ENCODE results near the gene NUDC.
"Not testable (repeated sequence)": the region's sequence is repeated elsewhere in the genome, so short reads cannot be mapped to it uniquely, and the experiment has no call there.

The NUDC gene

DNA sequence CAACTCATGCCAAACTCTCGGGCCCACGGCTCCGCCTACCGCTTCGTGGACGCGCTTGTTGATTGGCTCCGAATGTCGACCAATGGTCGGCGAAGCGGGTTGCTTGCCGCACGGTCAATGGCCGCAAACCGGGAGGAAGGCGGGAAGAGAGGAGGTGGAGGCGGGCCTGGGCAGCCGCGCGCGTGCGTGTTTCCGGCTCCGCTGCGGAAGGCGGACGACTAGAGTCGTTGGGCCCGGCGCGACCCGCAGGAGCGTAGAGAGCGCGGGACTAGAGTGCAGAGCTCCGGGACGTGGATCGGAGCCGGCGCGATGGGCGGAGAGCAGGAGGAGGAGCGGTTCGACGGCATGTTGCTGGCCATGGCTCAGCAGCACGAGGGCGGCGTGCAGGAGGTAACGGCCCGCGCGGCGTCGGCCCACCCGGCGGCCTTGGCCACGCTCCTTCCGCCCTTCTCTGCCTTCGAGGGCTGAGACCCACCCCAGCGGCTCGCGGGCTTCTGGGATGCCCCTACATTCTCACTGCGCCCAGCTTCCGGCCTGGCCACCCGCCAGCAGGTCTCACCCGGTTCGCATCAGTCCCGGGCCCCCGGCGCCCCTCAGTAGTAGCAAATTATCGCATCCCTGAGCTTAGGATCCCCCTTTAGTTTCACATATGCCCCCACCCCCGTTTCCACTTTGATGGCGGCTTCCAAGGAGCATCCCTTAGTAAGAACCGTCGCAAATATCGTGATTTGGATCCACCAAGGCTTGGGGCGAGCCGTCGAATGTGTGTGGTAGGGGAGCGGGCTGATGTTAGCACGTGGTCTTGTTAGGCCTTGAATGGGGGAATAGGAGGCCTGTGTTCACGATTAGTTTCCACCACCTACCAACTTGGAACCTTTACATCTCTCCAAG, at the start of gene NUDC:
NUDC (plus strand) TSS at position 204 of the 891 bp plus-strand sequence; CDS start at position 310, 106 bp downstream.
- DNase-seq = peak; percentile 95

DNA sequence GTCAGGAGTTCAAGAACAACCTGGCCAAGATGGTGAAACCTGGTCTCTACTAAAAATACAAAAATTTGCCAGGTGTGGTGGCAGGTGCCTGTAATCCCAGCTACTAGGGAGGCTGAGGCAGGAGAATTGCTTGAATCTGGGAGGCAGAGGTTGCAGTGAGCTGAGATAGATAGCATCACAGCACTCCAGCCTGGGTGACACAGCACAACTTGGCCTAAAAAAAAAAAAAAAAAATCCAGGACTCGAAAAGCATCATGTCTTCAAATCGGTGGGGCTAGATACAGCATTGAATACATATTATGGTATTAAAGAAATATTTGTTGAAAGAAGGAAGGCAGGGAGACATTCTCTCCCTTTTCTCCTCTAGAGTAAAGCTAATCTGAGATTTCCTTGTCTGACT, 48.4 kb upstream of the NUDC start:
- DNase-seq = not testable (repeated sequence)

DNA sequence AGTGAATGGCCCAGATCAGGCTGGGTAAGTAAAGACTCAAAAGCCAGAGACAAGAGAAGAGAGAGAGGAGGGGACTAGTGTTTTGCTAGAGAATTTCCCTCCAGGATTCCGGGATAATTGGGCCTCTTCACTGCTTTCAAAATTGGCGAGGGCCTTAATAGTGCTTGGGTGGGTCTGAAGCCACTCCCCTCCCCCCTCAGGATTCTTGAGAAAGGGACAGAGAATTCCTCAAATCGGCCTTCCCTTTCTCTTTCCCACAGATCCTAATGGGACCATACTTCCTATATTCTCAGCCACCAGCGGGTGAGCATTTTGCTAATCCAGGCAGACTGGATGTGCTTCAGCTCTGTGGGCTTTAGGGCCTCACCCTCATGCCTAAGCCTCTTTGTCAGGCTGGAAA, 46.6 kb upstream of the NUDC start:
- DNase-seq = no peak

DNA sequence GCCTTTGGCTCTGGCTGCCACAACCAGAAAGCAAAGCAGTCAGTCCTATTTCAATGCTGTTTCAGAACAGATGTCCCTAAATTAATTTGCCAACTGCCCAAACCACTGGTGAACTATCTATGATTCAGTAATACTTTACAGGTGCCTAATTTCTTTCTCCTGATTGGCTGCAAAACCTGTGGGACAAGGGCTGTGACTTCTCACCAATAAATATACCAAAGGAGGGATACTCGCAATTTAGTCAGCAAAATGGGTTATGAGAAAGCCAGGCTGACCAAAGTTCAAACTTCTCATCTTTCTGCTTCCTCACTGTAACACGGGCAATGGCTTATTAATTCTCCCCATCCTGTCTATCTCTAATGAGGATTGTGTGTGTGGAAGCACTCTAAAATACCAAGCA, 44.2 kb upstream of the NUDC start:
- DNase-seq = no peak

DNA sequence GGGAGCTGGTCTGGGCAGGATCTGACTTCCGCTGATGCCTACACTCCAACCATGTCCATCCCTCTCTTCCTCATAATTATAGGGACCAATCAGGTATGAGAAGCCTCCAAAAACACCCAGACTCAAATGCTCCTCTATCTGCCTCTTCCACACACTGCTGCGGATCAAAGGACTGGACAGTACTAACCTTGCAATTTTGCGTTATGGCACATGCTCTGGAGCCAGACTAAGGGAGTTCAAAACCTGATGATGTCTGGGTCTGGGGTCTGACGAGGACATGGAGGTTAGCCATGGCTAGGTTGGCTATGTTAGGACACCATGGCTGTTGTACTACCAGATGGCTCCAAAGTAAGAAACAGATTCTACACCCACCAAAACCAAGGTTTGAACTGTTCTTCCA, 41.8 kb upstream of the NUDC start:
- no peak for DNase-seq

DNA sequence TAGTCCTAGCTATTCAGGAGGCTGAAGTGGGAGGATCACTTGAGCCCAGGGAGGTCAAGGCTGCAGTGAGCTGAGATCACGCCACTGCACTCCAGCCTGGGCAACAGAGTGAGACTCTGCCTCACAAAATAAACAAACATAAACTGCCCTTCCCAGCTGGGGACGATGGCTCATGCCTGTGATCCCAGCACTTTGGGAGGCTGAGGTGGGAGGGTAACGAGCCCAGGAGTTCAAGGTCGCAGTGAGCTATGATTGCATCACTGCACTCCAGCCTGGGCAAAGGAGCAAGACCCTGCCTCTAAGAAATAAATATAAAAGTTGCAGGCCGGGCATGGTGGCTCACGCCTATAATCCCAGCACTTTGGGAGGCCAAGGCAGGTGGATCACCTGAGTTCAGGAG, 39.9 kb upstream of the NUDC start:
- not testable (repeated sequence) for DNase-seq

DNA sequence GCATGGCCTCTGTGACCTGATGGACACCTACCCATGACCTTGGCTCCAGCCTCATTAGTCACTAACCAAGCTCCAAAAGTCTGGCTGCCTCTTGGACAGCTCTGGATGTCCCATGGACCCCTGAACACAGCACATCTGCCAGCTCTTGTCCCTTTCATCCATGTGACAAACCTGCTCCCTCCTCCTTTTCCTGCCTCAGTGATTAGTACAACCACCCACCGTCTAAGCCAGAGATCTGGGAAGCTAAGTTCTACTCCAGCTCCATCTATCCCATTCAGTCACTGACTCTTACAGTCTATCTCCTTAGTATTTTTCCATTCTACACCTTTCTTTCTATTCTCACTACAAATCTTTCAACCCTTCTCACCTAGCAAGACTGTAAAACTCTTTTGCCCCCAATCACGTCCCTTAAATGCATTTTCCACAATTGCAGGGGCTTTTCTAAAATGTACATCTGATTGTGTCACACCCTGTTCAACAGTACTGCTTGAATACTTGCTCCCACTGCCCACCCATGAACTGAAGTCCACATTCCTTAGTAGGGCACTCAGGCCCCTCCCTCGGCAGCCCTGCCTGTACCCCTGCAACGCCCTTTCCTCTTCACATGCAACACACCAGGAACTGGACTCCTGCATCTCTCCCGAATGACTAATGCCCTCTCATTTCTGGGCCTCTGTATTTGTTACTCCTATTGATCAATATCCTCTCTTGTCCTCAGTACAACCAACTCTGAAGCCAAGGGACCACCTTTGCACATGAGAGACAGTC, 38.7 kb upstream of the NUDC start:
- no peak for DNase-seq

DNA sequence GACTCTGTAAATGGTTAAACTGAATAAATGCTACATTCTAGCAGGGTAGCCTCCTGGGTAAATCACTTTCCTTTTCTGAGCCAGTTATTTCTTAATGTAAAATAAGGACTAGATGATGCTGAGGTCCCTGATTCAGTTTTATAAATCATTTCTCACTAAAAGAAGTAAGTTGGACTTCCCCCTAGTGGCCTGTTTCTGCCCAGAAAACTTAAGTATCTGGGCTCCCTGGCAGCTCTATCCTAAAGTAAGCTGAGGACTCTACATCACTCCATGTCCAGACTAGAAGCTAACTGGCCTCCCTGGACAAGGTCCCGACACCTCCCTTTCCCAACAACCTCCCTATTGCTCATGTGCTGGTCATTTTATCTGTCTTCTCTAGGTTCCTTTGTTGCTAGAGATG, 34.4 kb upstream of the NUDC start:
- no peak for DNase-seq

DNA sequence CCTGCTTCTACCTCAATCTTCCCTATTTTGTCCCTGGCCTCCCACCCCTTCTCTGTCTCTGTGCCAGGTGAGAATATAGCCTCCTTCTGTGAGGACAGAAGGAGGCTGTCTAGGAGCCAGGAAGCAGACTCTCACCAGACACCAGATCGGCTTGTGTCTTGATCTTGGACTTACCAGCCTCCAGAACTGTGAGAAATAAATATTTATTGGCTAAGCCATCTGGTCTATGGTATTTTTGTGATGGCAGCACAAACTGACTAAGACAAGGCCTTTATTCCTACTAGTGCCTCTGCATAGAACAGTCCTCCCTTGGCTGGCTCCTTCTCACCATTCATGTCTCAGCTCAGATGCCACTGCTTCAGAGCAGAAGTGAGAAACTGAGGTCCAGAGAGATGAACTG, 33.3 kb upstream of the NUDC start:
- no peak for DNase-seq

DNA sequence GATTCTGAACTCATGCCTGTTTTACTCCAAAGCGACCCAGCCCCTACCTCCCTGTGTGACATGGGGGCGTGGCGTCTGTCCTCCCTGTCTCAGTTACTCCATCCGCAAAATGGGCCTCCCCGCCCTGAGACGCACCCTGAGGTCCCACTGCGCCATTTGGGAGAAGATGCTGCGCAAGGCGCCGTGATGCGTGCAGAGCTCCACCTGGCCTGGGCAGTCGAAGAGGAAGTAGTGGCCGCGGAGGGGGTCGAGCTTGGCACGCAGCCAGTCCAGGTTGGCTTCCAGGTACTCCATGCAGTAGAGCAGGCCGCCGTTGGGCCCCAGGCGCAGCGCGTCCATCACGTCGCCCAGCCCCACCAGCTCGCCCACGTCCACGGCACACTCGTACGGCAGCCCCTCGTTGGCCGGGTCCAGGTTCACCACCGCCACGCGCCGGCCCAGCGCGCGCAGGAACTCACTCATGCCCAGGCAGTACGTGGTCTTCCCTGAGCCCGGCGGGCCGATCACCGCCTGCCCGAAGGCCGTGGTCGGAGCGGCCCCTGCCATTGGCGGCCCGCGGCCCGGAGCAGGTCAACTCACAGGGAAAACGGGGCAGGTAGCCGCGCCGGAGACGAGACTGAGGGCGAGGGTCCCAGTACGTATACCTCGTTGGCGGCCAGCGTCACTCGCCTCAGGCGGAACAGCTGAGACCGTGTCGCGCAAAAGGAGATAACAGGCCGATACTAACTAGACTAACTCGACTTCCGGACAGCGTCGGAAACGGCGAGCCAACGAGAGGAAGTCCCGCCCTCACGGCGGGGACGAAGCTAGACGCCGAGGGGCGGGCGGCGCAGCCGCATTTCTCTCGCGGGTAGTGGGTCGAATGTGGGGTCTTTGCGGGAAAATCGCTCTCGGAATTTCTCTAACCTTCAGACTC, 31.7 kb upstream of the NUDC start, which contains the start of gene GPN2:
GPN2 (minus strand) TSS at position 733 of the 916 bp plus-strand sequence; CDS start at position 546, 187 bp downstream.
- peak; percentile 83 for DNase-seq

DNA sequence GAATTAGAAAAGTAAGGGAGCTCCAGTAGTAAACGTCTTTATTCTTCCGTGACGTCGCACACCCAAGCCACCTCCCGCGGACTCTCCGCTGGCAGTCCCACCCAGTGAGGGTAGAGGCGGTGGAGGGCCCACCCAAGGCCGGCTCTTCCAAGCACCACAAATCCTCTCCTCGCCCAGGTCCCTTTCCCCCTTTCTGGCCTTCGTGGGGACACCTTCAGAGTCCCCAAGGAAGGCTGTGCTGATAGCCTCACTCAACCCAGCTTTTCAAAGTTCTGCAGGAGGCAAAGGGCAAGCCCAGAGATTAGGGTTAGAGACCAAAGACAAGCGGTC, 31.1 kb upstream of the NUDC start:
- no peak for DNase-seq

DNA sequence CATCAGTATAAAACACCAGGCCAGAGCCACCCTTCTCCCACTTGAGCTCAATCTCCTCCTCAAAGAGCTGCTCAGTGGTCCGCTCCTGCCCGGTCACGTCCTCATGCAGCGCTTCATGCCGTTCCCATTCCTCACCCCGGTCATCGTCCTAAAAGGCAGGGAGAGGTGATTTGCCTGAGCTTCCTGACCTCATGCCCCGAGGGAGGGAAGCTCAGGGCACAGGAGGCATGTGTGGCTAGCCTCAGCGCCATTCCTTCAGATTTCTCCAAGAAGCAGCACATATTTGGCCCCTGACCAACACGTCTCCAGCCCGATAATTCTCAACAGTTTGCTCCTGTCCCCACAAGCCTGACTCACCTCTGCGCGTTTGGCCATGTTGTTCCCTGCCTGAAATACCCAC, 27.3 kb upstream of the NUDC start:
- no peak for DNase-seq

DNA sequence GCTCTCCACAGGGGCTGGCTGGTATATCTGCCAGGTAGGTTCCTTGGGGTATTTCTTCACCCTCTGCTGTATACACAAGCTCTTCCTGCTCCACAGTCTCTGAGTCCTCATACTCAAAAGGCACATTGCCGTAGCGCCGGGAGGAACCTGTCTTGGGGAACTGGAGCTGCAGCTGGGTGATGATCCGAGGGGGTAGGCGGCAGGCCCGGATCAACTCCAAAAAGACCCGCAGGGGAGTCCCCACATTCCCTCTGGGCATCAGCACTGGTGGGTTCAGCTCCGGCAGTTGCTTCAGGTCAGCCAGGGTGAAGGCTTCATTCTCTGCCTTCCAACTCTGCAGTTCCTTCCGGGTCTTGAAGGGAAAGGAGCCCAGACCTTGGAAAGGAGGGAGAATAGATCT, 24.2 kb upstream of the NUDC start:
- DNase-seq = no peak

DNA sequence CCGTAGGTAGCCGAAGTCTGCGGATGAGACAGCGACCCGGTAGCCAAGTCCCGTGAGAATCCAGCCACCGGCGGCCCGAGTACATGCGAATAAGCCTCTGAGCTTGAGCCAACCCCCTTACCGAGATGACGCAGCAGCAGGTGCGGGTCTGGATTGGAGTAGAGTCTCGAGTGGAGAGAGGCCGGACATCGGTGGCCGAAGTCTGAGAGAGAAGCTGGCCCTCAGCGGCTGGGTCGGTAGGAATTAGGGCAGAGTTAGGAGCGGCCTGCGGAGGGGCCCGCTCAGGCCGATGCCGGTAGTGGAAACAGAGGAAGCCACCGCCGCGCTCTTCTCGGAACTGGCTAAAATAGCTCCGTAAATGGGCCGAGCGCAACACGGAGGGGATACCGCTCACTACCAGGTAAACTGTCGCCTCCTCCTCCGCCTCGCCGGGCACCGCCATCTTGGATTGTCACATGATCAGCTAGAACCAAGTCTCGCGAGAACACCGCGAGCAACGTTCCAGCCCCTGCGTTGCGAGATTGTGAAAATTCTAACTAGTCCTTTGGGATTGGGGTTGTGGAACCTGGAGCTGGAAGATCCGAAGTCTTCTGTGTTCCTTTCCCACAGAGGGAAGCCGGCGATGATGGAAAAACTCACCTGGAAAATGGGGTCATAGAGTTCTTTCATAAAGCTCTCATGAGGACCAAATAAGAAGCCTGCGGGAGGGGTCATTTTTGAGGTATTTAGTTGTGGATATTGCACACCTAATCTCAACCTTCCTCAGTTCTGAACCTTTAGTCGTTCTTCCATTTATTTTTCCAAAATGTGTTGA, 21.3 kb upstream of the NUDC start, which contains the start of gene GPATCH3:
GPATCH3 (minus strand) TSS at position 467 of the 814 bp plus-strand sequence; CDS start at position 442, 25 bp downstream.
- peak; percentile 90 for DNase-seq

DNA sequence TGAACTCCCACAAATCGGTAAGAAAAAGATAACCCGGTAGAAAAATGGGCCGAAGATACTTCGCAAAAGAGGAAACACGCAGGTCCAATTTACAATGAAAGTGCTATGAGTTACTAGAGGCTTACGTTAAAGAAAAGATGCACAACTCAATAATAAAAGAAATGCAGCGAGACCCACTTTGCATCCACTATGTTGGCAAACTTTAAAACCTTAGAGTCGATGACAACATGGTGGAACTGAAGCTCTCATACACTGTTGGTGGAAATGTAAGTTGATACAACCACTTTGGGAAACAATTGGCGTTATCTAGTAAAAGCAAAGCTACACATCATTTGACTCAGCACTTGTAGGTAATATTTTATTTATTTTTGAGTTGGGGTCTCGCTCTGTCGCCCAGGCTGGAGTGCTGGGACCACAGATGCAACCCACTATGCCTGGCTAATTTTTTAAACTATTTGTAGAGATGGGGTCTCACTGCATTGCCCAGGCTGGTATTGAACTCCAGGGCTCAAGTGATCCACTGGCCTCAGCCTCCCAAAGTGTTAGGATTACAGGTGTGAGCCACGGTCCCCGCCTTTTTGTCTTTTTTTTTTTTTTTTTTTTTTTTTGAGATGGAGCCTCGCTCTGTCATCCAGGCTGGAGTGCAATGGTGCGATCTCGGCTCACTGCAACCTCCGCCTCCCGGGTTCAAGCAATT, 20.6 kb upstream of the NUDC start:
- DNase-seq = no peak

DNA sequence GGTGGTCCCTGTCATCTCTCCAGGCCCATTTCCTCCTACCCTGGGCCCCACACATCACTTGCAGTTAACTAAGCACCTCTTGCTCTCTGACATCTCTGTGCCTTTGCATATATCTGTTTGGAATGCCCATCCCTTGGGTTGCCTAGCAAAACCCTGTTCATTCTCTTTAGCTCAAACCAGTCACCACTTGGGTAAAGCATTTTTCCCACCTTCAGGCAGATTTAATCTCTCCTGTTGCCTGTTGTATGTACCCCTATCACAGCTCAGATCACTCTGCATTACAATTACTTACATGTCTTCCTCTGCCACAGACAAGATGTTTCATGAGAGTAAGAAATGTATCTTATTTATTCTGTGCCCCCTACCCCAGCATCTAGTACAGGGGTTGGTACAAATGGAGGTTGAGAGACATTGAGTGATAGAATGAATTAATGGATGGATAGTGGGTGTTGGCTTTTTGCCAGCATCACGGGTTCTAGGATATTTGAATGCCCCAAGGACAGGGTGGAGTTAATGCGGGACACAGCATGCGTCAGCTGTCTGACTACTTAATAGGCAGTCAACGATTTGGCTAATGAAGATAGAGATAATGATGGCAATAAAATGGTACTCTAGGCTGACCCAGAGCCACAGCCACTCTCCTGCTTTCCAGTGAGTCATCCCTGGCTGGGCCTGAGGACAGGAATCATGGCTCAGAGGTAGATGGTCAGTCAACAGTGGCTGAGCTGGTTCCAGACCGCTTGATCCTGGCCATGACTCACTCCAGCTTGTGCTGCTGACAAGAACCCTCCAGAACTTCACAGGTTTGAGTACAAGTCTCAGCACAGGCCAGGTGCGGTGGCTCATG, 14.2 kb upstream of the NUDC start:
- DNase-seq = no peak

DNA sequence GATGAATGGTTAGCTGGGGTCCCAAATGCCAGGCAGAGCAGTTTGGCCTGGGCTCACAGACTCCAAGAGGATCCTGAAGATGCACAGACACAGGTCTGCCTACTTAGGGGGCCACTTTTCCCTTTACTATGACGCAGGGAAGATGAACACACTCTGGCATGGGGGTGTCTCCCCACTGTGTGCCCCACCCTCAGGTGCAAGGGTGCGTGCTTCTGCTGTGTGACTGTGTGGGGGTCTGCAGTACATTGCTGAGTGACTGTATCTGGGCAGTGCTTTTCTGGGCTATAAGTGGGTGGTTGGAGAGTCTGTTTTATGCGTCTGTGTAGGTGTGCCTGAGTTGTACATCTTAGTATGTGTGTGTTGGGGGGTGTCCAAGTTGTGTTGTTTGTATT, 11.6 kb upstream of the NUDC start:
- no peak for DNase-seq

DNA sequence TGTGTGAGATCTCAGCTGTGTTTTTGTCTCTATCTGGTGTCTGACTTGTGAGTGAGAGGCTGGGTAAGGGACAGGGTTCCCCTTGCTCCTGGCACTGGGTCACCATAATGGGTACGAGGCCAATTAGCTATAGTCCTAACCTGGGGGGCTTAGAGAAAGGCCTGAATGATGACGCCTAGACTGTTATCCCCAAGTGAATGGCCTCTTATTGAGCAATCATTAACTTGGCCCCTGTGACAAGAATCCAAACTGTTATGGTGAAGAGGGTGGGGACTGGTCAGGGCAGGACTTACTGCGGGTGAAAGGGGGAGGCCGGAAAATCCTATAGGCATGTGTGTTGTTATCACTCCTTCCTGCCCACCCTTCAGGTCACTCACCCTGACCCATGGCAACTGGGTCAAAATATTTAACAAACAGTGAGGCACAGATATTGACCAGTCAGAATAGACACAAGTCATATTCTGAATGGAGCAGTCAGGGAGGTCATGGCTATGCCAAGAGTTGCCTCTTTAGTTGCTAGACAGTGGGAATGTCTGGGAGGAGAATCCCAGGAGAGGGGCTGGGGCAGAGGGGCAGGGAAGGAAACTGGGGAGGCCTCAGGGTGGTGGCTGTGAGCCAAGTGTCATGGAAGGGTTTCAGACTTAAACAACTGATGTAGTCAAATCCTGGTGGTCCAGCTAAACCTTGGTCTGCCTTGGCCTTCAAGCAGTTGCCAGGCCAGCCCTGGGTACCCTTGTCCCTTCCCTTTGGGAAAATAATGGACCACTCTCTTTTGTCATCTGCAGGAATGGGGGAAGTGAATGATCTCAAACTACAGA, 11.0 kb upstream of the NUDC start:
- DNase-seq = no peak

DNA sequence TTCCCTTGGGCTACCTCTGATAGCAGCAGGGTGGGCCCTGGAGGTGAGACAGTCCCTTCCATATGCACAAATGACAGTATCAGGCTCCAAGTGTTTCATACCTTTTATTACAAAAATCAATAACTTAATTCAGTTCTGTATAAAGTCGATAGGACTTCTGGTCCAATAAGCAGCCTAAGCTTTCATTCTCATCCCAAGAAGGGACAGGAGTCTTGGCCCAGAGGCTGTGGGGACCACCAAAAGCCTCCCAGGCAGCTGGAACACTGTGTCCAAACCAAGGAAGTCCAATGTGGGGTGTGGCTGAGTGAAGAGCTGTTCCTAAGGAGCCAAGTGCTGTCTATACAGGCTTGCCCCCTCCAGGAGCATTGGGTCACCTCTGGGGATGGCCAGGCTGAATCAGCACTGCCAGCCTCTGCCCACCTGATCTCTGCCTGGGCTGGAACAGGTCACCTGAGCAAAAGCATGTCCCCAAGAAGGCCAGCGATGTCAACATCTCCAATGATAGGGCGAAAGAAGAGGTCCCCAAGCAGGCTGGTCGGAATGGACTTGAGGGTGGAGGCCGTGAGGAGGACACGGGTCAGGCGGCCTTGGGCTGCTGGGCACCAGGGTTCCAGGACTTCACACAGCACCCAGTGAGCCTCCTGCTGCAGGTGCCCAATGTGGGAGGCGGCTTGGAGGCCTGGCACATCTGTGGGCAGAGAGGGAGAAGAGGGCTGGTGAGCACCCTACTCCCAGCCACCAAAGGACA, 10.0 kb upstream of the NUDC start:
- DNase-seq = no peak

Data from CD4-positive, alpha-beta T cell treated with Interleukin-17A for 4 hours (primary cell).